Tibial nerve (tissue), 4 donors: ENCODE data around the gene FAAP24. TPM values are rescaled to one million over a fixed set of nuclear protein-coding genes. Genes with fewer than 3 reads are reported as not detected.

Experiments
- DNase-seq, 2 donors: peaks; one replicate each; pipeline ENCODE4 v3.0.0-alpha.2; 2019; ENCODE audit warnings: low spot score in 2 of 2
- H3K27ac ChIP-seq, 4 donors: fragments of 200-600 bp; sonication (generic) in 3 of 4; one replicate each; pipeline ENCODE4 v1.5.1; 2017 to 2019; ENCODE audit warnings: mild to moderate bottlenecking in 1 of 4
- H3K27me3 ChIP-seq, 2 donors: fragments of 200-600 bp; sonication (generic) in 1 of 2; one replicate each; pipeline versions ENCODE4 v1.5.1 to v1.6.0; 2017 to 2019
- H3K36me3 ChIP-seq, 3 donors: fragments of 200-600 bp; sonication (generic); one replicate each; pipeline ENCODE4 v1.5.1; 2018 to 2019
- H3K4me1 ChIP-seq, 4 donors: fragments of 200-600 bp; sonication (generic) in 3 of 4; one replicate each; pipeline ENCODE4 v1.5.1; 2017 to 2019
- H3K4me3 ChIP-seq, 4 donors: fragments of 200-600 bp; sonication (generic) in 3 of 4; one replicate each; pipeline ENCODE4 v1.5.1; 2017 to 2019; ENCODE audit warnings: mild to moderate bottlenecking in 1 of 4, moderate library complexity in 1 of 4
- H3K9me3 ChIP-seq, 4 donors: fragments of 200-600 bp; sonication (generic) in 3 of 4; one replicate each; pipeline ENCODE4 v1.5.1; 2017 to 2019
- CTCF ChIP-seq, 5 experiments: fragments of 200-600 bp in 3 of 5; fragments of 450-650 bp in 2 of 5; sonication (generic) in 3 of 5; IDR thresholded peaks; one replicate each; pipeline ENCODE4 v1.5.1; 2016 to 2019; ENCODE audit warnings: antibody characterized with exemption in 5 of 5, mild to moderate bottlenecking in 3 of 5, moderate library complexity in 2 of 5
- EP300 ChIP-seq, 2 donors: sonication (generic); formaldehyde crosslinking; IDR thresholded peaks; one replicate each; pipeline ENCODE4 v1.6.1; 2017; ENCODE audit warnings: antibody characterized with exemption in 2 of 2, mild to moderate bottlenecking in 1 of 2
- POLR2A ChIP-seq, 2 donors: fragments of 450-650 bp; IDR thresholded peaks; one replicate each; pipeline ENCODE4 v1.6.1; 2017; ENCODE audit warnings: antibody characterized with exemption in 2 of 2, mild to moderate bottlenecking in 2 of 2, moderate library complexity in 2 of 2
- WGBS, 2 donors: methylation state at CpG; one replicate each; pipeline ENCODE4 v1.1.5; 2018; 5-methylcytosine and 5-hydroxymethylcytosine counted together
- total RNA-seq, 4 donors: library from RNA; depleted of rRNA; stranded (reverse); fragments of >200 nt; gene quantifications; one replicate each; pipeline ENCODE4 v1.1.0, GENCODE V29; 2016

Gene FAAP24
- total RNA-seq = 1 to 10 TPM in 2 of 4 donors, under 1 TPM in 1, not detected in 1; 0.90 to 5.3 (median 2.1) TPM

- peak; percentile 98 to 99 for DNase-seq
- Histone ChIP-seq H3K27me3 (no peaks in the 10 kb centered on the region), H3K4me1 (peaks cover 0 to 24% (median 8%) of the 10 kb centered on the region in 4 donors), H3K27ac (peak within 1 kb of the TSS in 3 of 4 donors; percentile 79 to 81 (median 81)), H3K4me3 (peak within 1 kb of the TSS; percentile 75 to 94 (median 88)), H3K9me3 (no peaks in the 10 kb centered on the region), H3K36me3 (peaks cover 0 to 24% (median 0%) of the 10 kb centered on the region in 3 donors)
- TF ChIP-seq POLR2A (IDR thresholded peaks at IDR 0.05) (no peak), CTCF (IDR thresholded peaks at IDR 0.05) (peak in 2 of 5 experiments; percentile 37 to 61), EP300 (IDR thresholded peaks at IDR 0.05) (peak; percentile 80 to 87)
- WGBS, 2 donors = 1 to 3% methylated on average over 48 to 57 of the region's 57 CpGs
Observed at GRCh38 chr19:32971715-32972540, at the start of gene FAAP24, which contains the start of gene CEP89. TSS of gene FAAP24 (plus strand) at chr19:32972242. CDS start at chr19:32973197, 955 bp downstream. TSS of gene CEP89 (minus strand) at chr19:32971958. CDS start at chr19:32971874, 84 bp downstream.

GRCh38 chr19:32924200-32924599 lies 47.8 kb upstream of the FAAP24 start:
- no peak overlapping the region for H3K4me3 ChIP-seq
- no peaks in the 10 kb centered on the region for H3K27me3 ChIP-seq
- TF ChIP-seq EP300 (IDR thresholded peaks at IDR 0.05) (no peak), CTCF (IDR thresholded peaks at IDR 0.05) (no peak)
- H3K36me3 ChIP-seq = peaks cover 0 to 98% (median 16%) of the 10 kb centered on the region in 3 donors
- DNase-seq = no peak
- 94 to 98% methylated on average over 6 of the region's 6 CpGs for WGBS, 2 donors
- H3K4me1 ChIP-seq = no peaks in the 10 kb centered on the region
- H3K27ac ChIP-seq = no peak overlapping the region
- H3K9me3 ChIP-seq = peaks cover 0 to 11% (median 0%) of the 10 kb centered on the region in 4 donors

GRCh38 chr19:32928806-32929205 lies 43.2 kb upstream of the FAAP24 start:
- no peak overlapping the region for H3K4me3 ChIP-seq
- H3K9me3 ChIP-seq = peaks cover 0 to 11% (median 0%) of the 10 kb centered on the region in 4 donors
- H3K27ac ChIP-seq = no peak overlapping the region
- H3K27me3 ChIP-seq = no peaks in the 10 kb centered on the region
- TF ChIP-seq EP300 (IDR thresholded peaks at IDR 0.05) (no peak), CTCF (IDR thresholded peaks at IDR 0.05) (no peak), POLR2A (IDR thresholded peaks at IDR 0.05) (no peak)
- no peaks in the 10 kb centered on the region for H3K4me1 ChIP-seq
- whole genome bisulfite sequencing, 2 donors = 89 to 95% methylated on average over 2 of the region's 2 CpGs
- DNase-seq = no peak
- peaks cover 0 to 100% (median 21%) of the 10 kb centered on the region in 3 donors for H3K36me3 ChIP-seq

GRCh38 chr19:32930567-32930966 lies 41.5 kb upstream of the FAAP24 start:
- DNase-seq = no peak
- Histone ChIP-seq H3K27me3 (no peaks in the 10 kb centered on the region), H3K9me3 (peaks cover 0 to 11% (median 0%) of the 10 kb centered on the region in 4 donors), H3K27ac (no peak overlapping the region), H3K4me1 (no peaks in the 10 kb centered on the region), H3K4me3 (no peak overlapping the region), H3K36me3 (peaks cover 0 to 100% (median 15%) of the 10 kb centered on the region in 3 donors)
- TF ChIP-seq POLR2A (IDR thresholded peaks at IDR 0.05) (no peak), CTCF (IDR thresholded peaks at IDR 0.05) (no peak), EP300 (IDR thresholded peaks at IDR 0.05) (no peak)
- 95 to 98% methylated on average over 8 of the region's 8 CpGs for WGBS, 2 donors

- H3K9me3 ChIP-seq = peaks cover 0 to 3% (median 0%) of the 10 kb centered on the region in 4 donors
- H3K27ac ChIP-seq = no peak overlapping the region
- peaks cover 0 to 100% (median 10%) of the 10 kb centered on the region in 3 donors for H3K36me3 ChIP-seq
- no peaks in the 10 kb centered on the region for H3K27me3 ChIP-seq
- H3K4me3 ChIP-seq = no peak overlapping the region
- DNase-seq = no peak
- H3K4me1 ChIP-seq = no peaks in the 10 kb centered on the region
- WGBS, 2 donors = 89 to 92% methylated on average over 3 of the region's 3 CpGs
- TF ChIP-seq EP300 (IDR thresholded peaks at IDR 0.05) = no peak
- TF ChIP-seq CTCF (IDR thresholded peaks at IDR 0.05) = no peak
Observed at GRCh38 chr19:32933571-32933970, 38.5 kb upstream of the FAAP24 start.
